GM12872 (cell line): ENCODE results near the gene ABCC1.

Experiments
- CTCF ChIP-seq: IDR thresholded peaks from 3 replicates; pipeline ENCODE4 v1.5.1; 2011; ENCODE audit warnings: low read depth, mild to moderate bottlenecking, low read length, moderate library complexity; ENCODE audit not compliant: insufficient read depth

ABCC1 gene

DNA sequence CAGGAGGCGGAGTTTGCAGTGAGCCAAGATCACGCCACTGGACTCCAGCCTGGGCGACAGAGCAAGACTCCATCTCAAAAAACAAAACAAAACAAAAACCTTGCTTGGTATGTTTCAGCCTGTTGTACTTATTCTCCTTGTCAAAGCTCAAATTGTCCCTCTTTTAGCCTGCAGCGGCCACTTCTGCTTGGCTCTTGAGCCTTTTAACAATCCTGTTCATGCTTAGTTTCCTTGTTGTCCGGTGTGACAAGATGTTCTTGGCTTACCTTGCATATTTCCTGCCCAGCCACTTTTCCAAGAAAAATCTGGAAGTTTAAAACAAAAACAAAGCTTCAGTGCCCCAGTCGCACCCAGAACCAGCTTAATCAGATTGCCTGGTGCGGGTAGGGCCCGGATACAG is 81.0 kb downstream of the ABCC1 start:
- no peak for TF ChIP-seq CTCF

- no peak for TF ChIP-seq CTCF
Measured at GRCh38 chr16:16031401-16031800, 82.0 kb downstream of the ABCC1 start.

GRCh38 chr16:16032271-16032979 is 83.0 kb downstream of the ABCC1 start:
- TF ChIP-seq CTCF = no peak

- TF ChIP-seq CTCF = no peak
Measured at GRCh38 chr16:16033208-16033717, 83.8 kb downstream of the ABCC1 start.

- TF ChIP-seq CTCF = no peak
Measured at GRCh38 chr16:16036359-16036792, 87.0 kb downstream of the ABCC1 start.

DNA sequence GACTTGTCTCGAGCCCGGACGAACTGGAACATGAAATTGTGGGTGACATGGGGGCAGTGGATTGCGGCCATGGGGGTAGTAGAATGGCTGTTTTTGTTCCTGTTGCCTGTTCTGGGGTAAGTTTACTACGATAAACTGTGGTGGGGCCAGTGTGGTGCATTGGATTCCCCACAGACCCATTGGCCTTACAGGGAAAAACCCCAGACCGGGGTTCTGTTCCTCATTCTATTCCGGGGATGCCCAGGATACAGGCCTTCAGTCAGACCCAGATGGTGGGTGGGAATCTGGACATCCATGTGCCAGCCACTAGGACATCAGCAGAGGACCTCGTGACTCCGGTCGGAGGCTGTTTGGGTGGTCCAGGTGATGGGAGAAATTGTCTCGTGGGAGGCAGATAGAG is 88.1 kb downstream of the ABCC1 start:
- no peak for TF ChIP-seq CTCF

DNA sequence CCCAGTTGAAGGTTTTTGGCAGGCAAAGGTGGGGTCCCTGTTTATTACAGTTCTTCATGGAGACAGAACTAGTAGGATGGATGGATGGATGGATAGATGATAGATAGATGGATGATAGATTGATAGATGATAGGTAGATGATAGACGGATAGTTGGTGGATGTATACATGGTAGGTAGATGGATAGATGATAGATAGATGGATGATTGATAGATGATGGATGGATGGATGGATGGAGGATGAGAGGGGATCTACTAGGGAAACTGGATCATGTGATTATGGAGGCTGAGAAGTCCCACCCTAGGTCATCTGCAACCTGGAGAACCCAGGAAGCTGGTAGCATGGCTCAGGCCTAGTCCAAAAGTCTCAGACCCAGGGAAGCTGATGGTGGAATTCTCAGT is 88.6 kb downstream of the ABCC1 start:
- TF ChIP-seq CTCF = no peak
